Fibroblast of the aortic adventitia (primary cell): Measurements from ENCODE around the gene MAD1L1. TPM values are rescaled to one million over a fixed set of nuclear protein-coding genes. Genes with fewer than 3 reads are reported as not detected.

Experiments
- DNase-seq: peaks from one replicate; pipeline ENCODE4 v3.0.0-alpha.2; 2010; ENCODE audit warnings: low read depth
- H3K4me3 ChIP-seq: 2 replicates; pipeline ENCODE4 v1.5.1; 2011; ENCODE audit warnings: low read depth, mild to moderate bottlenecking, control low read depth, low read length, moderate library complexity
- CTCF ChIP-seq: IDR thresholded peaks from 2 replicates; pipeline ENCODE4 v1.5.1; 2011; ENCODE audit warnings: mild to moderate bottlenecking, low read length, control low read depth, inconsistent platforms; ENCODE audit not compliant: insufficient read depth
- total RNA-seq: library from RNA; depleted of rRNA; stranded (reverse); fragments of >200 nt; gene quantifications from 2 replicates; pipeline ENCODE4 v1.2.3, GENCODE V29; 2012; ENCODE audit warnings: low replicate concordance

Gene MAD1L1
- total RNA-seq, 1 donor: 22.9 TPM

- no peak for TF ChIP-seq CTCF
- no peak overlapping the region for H3K4me3 ChIP-seq
- DNase-seq: no peak
Observed at GRCh38 chr7:1946773-1947450, 285.8 kb downstream of the MAD1L1 start.

GRCh38 chr7:1946025-1946772 is 286.5 kb downstream of the MAD1L1 start:
- no peak for DNase-seq
- TF ChIP-seq CTCF: no peak
- no peak overlapping the region for H3K4me3 ChIP-seq

- TF ChIP-seq CTCF: no peak
- no peak overlapping the region for H3K4me3 ChIP-seq
- no peak for DNase-seq
Observed at GRCh38 chr7:1945558-1945957, 287.2 kb downstream of the MAD1L1 start.

- DNase-seq: no peak
- TF ChIP-seq CTCF: no peak
- H3K4me3 ChIP-seq: no peak overlapping the region
Observed at GRCh38 chr7:1944619-1945210, 288.0 kb downstream of the MAD1L1 start.

GRCh38 chr7:1943933-1944618 is 288.7 kb downstream of the MAD1L1 start:
- no peak for TF ChIP-seq CTCF
- no peak for DNase-seq
- no peak overlapping the region for H3K4me3 ChIP-seq

- no peak overlapping the region for H3K4me3 ChIP-seq
- TF ChIP-seq CTCF: no peak
- DNase-seq: no peak
Observed at GRCh38 chr7:1943326-1943725, 289.4 kb downstream of the MAD1L1 start.
